WI38 (cell line): ENCODE data around the gene SLC2A9.

Experiments
- H3K4me3 ChIP-seq: 2 replicates; pipeline ENCODE4 v1.5.1; 2011; ENCODE audit warnings: low read depth, mild to moderate bottlenecking, control low read depth, low read length
- TF ChIP-seq, protein P1 (sequence below): IDR thresholded peaks from 2 replicates; pipeline ENCODE4 v1.5.1; 2012; ENCODE audit warnings: low read depth, mild to moderate bottlenecking, control low read depth, low read length

Gene SLC2A9

DNA sequence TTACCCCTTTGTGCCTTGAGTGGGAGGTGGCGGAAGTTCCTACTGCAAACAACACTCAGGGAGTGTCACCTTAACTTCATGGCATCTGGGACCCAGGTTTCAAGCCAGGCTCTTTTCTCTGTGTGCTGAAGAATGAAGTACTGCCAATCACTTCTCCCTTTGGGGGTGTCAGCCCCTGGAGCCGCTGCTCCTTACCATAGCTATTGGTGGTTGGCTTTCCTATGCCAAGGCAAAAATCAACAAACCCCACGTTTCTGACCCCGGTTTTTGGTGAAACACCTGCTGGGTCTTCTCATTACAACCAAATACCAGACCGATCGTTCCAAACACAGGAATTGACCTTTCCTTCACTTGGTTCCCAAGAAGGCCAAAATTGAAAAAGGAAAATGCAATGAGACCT lies 19.7 kb upstream of the SLC2A9 start:
- TF ChIP-seq, protein P1, sequence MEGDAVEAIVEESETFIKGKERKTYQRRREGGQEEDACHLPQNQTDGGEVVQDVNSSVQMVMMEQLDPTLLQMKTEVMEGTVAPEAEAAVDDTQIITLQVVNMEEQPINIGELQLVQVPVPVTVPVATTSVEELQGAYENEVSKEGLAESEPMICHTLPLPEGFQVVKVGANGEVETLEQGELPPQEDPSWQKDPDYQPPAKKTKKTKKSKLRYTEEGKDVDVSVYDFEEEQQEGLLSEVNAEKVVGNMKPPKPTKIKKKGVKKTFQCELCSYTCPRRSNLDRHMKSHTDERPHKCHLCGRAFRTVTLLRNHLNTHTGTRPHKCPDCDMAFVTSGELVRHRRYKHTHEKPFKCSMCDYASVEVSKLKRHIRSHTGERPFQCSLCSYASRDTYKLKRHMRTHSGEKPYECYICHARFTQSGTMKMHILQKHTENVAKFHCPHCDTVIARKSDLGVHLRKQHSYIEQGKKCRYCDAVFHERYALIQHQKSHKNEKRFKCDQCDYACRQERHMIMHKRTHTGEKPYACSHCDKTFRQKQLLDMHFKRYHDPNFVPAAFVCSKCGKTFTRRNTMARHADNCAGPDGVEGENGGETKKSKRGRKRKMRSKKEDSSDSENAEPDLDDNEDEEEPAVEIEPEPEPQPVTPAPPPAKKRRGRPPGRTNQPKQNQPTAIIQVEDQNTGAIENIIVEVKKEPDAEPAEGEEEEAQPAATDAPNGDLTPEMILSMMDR, result no peak
- no peak overlapping the region for H3K4me3 ChIP-seq

DNA sequence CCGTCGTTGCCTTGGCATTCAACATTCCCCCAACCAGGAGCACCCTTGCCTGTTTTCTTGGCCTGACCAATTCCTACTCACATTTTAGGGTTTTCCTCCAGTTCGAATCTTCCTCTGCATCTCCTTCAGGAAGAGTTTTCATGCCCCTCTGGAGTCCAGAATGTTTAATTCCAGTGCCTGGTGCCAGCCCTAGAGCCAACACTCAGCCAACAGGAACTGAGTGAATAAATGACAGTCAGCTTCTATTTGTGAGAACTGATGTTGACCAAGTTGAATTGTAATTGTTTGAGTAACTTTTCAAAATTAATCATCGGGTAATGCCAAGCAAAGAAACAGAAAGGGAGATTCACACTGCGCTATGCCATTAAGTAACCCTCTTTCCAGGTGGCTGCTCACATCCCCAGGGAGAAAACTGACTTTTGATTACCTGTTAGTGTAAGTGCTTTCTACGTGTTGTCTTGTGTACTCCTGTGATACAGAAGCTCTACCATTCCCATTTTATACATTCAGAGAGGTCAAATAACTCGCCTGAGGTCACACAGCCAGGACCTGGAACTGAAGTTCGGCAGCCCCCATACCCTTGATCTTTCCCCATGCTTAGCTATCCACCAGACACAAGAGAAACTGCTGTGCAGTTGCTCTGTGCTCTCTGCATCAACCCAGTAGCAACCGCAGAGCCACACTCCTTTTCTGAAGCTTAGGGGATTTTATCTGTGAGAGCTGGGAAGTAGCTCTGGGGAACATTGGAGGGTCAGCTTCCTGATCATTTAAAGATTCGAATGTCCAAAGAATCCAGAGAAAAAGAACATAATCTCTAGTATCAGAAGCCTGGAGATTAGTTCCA lies 19.0 kb upstream of the SLC2A9 start:
- TF ChIP-seq, protein P1, result no peak
- no peak overlapping the region for H3K4me3 ChIP-seq

DNA sequence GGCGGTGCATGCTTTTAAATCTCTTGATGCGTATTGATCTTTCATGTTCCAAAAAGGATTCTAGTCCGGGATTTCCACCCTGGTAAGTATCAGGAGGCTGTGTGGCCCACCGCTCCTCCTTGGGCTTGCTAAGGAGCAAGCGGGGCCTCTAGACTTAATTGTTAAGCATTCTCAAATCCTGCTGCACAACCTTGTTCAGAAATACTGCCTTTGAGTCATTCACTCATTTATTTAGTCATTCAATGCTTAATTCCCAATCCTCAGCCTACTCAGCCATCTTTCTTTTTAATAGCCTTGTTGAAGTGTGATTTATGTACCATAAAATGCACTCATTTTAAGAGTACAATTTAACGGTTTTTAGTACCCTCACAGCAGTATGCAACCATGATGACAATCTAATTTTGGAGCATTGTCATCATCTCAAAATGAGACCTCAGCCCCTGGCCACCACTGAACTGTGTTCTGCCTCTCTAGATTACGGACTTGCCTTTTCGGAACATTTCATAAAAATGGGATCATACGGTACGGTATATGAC lies 15.6 kb upstream of the SLC2A9 start:
- TF ChIP-seq, protein P1, result no peak
- no peak overlapping the region for H3K4me3 ChIP-seq

DNA sequence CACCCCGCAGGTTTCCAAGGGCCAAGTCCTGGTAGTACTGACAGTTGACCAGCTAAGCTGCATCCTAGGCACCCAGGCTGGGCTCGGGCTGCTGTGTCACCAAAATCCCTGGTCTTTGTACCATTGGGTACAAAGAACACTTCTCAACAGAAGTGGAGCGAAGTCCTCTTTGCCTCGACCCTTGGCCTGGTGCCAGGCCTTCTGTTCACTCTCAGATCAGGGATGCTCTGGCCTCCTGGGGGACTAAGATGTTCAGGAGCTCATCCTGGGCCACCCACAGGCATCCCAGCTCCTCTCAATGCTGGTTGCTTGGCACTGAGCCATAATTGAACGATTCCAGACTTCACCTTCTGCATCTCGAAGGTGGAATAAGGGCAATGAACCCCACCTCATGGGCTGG lies 13.8 kb upstream of the SLC2A9 start:
- TF ChIP-seq, protein P1, result no peak
- no peak overlapping the region for H3K4me3 ChIP-seq

DNA sequence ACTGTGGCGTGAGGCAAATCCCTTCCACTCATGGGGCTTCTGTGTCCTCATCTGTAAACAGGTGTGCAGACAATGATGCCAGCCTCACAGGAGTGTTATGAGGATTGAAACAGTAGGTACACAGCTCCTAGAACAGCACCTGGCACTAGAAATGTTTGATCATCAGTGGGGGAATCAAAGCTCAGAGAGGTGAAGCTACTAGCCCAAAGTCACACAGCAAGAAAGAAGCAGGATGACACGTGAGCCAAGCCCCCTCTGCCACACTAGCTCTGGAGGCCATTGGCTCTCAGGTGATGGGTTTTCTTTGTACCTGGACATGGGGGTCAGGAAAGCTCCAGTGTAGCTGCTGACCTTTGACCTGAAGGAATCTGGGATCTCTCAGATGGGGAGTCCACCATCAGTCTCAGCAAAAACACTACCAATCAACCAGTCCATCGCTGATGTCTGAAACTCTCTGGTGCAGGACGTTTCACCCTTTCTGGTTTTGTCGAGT lies 13.4 kb upstream of the SLC2A9 start:
- H3K4me3 ChIP-seq, result no peak overlapping the region
- TF ChIP-seq, protein P1, result no peak

DNA sequence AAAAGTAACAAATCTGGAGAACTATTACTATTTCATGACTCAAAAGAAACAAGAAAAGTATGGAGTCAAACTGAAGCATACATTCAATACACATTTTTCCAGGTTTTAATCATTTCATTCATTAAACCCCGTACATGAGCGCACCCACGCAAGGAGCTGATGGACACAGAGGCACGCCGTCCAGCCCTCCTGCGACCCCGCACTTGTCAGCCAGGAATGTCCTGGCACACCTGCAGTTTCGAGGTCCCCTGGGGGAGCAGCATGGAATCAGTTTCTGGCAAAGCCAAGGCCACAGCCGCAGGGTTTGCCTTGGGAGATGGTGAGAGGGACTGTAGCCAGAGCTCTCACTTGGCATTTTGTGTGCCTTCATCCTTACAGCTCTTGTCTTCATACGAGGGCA lies 12.8 kb upstream of the SLC2A9 start:
- no peak overlapping the region for H3K4me3 ChIP-seq
- TF ChIP-seq, protein P1, result no peak

DNA sequence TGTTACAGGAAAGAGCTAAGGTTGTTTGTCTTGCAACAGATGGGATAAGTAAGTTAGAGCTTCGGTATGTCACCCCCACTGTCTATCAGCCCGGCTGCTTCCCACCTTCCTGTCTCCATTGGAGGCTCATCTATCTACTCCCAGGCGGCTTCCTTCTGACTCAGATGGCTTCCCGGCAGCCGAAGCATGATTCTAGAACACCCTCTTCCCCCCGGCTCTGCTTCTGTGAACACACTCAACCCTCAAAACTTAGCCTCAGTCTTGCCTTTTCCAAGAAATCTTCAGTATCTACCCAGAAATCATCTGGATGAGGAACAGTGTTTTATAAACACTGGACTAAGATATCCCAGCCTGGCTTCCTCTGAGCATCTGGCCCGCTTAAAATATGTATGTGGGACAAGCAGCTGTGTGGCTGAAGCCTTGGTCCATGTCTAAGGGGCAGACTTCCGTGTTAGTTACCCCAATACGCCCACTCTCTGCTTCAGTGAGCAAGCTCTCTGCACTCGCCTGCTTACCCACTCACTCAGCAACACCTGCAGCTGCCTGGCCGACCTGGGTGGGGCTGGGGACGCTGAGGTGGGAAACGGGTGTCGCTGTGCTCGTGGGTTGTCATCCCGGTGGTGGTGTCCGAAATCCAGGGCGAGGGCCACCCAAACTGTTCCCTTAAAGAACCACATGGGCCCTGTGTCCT lies 12.0 kb upstream of the SLC2A9 start:
- H3K4me3 ChIP-seq, result no peak overlapping the region
- TF ChIP-seq, protein P1, result no peak
